Heart left ventricle (tissue), 16 donors: ENCODE measurements around the gene SCARF1. TPM values are rescaled to one million over a fixed set of nuclear protein-coding genes. Genes with fewer than 3 reads are reported as not detected.

Source experiments
- ATAC-seq, 4 donors: fragments of 200-7000 bp; cut with Tn5 transposase; one replicate each; pipeline ENCODE4 v1.9.1; 2020 to 2022; ENCODE audit warnings: moderate library complexity in 4 of 4, mild to moderate bottlenecking in 3 of 4, moderate number of reproducible peaks in 1 of 4
- DNase-seq, 5 donors: peaks; one replicate each; pipeline ENCODE4 v3.0.0-alpha.2; 2020
- H3K27ac ChIP-seq, 12 donors: fragments of 200-600 bp; sonication (generic) in 4 of 12; one replicate each; pipeline versions ENCODE4 v1.5.0 to v1.8.0; 2016 to 2022; ENCODE audit warnings: mild to moderate bottlenecking in 2 of 12
- H3K27me3 ChIP-seq, 9 donors: fragments of 200-600 bp; sonication (generic) in 2 of 9; one replicate each; pipeline versions ENCODE4 v1.5.1 to v1.8.0; 2016 to 2022; ENCODE audit warnings: mild to moderate bottlenecking in 3 of 9
- H3K36me3 ChIP-seq, 9 donors: fragments of 200-600 bp; sonication (generic) in 2 of 9; one replicate each; pipeline versions ENCODE4 v1.5.0 to v1.8.0; 2018 to 2022; ENCODE audit warnings: mild to moderate bottlenecking in 2 of 9
- H3K4me1 ChIP-seq, 12 donors: fragments of 200-600 bp; sonication (generic) in 4 of 12; one replicate each; pipeline versions ENCODE4 v1.5.0 to v1.8.0; 2016 to 2022; ENCODE audit warnings: mild to moderate bottlenecking in 3 of 12
- H3K4me3 ChIP-seq, 12 donors: fragments of 200-600 bp; sonication (generic) in 4 of 12; one replicate each; pipeline versions ENCODE4 v1.5.0 to v1.8.0; 2017 to 2022; ENCODE audit warnings: mild to moderate bottlenecking in 9 of 12, moderate library complexity in 4 of 12
- H3K9me3 ChIP-seq, 12 donors: fragments of 200-600 bp; sonication (generic) in 4 of 12; one replicate each; pipeline versions ENCODE4 v1.5.0 to v1.8.0; 2016 to 2022; ENCODE audit warnings: mild to moderate bottlenecking in 1 of 12
- CTCF ChIP-seq, 12 donors: fragments of 200-600 bp; sonication (generic) in 4 of 12; IDR thresholded peaks; one replicate each; pipeline versions ENCODE4 v1.5.0 to v1.8.0; 2018 to 2022; ENCODE audit warnings: antibody characterized with exemption in 12 of 12, mild to moderate bottlenecking in 5 of 12
- POLR2A ChIP-seq, 2 donors: fragments of 450-650 bp; IDR thresholded peaks; one replicate each; pipeline ENCODE4 v1.6.1; 2017; ENCODE audit warnings: antibody characterized with exemption in 2 of 2, mild to moderate bottlenecking in 2 of 2, moderate library complexity in 2 of 2
- WGBS, 4 donors: extraction: QIAGEN DNeasy Blood & Tissue Kit in 2 of 4; methylation state at CpG; one replicate each; pipeline versions ENCODE4 v1.1.5 to v1.1.7; 2013 to 2018; 5-methylcytosine and 5-hydroxymethylcytosine counted together
- intact Hi-C, 10 donors: fragments of 100-400 bp; cut with DNase I; formaldehyde crosslinking; loops; one replicate each; pipeline versions ENCODE4 v1.11.1 to v1.14.2; 2022
- polyA plus RNA-seq, 2 donors: library from polyadenylated mRNA; stranded (reverse); fragments of 200-250 nt; gene quantifications; one replicate each; pipeline ENCODE4 v1.2.3, GENCODE V29; 2013
- total RNA-seq, 9 donors: library from RNA; depleted of rRNA in 2 of 9; stranded (reverse); fragments of >200 nt in 2 of 9; fragmentation: NEBNext Ultra II Directional in 3 of 9; extraction: Animal tissue kit (Norgen Biotek cat#: 25700) in 3 of 9; gene quantifications; one replicate each; pipeline versions ENCODE4 v1.1.0 to v1.2.4, GENCODE V29; 2016 to 2023
- donor health status: ischemic (EF 13 %, LVEDD 7.1; RV severe dilation, severe dysfunction).
- donor health status: healthy with polysubstance abuse.
- donor health status: DM: no; HTN: yes; CAD: no.
- donor health status: DM: no; HTN: no; CAD: no.
- donor health status: ischemic (EF 25% LVEDD 6.9; RV normal size, moderate dysfunction).
- donor health status: ischemic (EF 25% LVEDD 5.7; RV mildly dilated, moderate dysfunction).
- donor health status: healthy.
- donor health status: DM: yes; HTN: yes; CAD: no.
- donor health status: ischemic (EF 35%, LVEDD 5.7; RV mildly dilated, moderate dysfunction).
- donor health status: nonischemic (EF 11% LVEDD 7.7; RV severe dilation, severe dysfunction).
- donor health status: DM: yes; HTN: yes; CAD: no.
- donor health status: PGD.
- donor health status: ischemic (EF 29% LVEDD 5.4; RV normal size, mild dysfunction).
- donor health status: nonischemic (EF 23%, LVEDD 6.1; RV moderate dilation, normal function).

The SCARF1 gene
- total and polyA plus RNA-seq, 11 donors, result 7.4 to 25.9 (median 12.4) TPM

GRCh38 chr17:1640329-1641064 lies 5.0 kb downstream of the SCARF1 start:
- ATAC-seq (peak; percentile 16 to 49 (median 38)), DNase-seq (peak in 3 of 5 donors; percentile 52 to 69 (median 67))
- Histone ChIP-seq H3K27me3 (no peaks in the 10 kb centered on the region), H3K27ac (peak overlapping the region in 4 of 12 donors; percentile 15 to 37 (median 24)), H3K4me3 (no peak overlapping the region), H3K9me3 (no peaks in the 10 kb centered on the region), H3K4me1 (peaks cover 0 to 39% (median 16%) of the 10 kb centered on the region in 12 donors), H3K36me3 (peaks cover 0 to 38% (median 30%) of the 10 kb centered on the region in 9 donors)
- intact Hi-C loops, result loop anchor here in 3 of 10 donors (10.0 kb wide), 2 partner anchors 156 to 376 kb away; no protein-coding TSS in a partner anchor
- TF ChIP-seq CTCF (IDR thresholded peaks at IDR 0.05) (no peak), POLR2A (IDR thresholded peaks at IDR 0.05) (no peak)
- 63 to 81% (median 75%) methylated on average over 18 to 23 of the region's 23 CpGs for WGBS, 4 donors

GRCh38 chr17:1639549-1640180 lies 5.9 kb downstream of the SCARF1 start:
- intact Hi-C loops, result loop anchor here in 3 of 10 donors (10.0 kb wide), 3 partner anchors 155 to 375 kb away; no protein-coding TSS in a partner anchor
- peak in 1 of 5 donors; percentile 47 for DNase-seq
- TF ChIP-seq CTCF (IDR thresholded peaks at IDR 0.05) (no peak), POLR2A (IDR thresholded peaks at IDR 0.05) (no peak)
- no peaks in the 10 kb centered on the region for H3K9me3 ChIP-seq
- H3K4me3 ChIP-seq, result no peak overlapping the region
- peak overlapping the region in 1 of 12 donors; percentile 25 for H3K27ac ChIP-seq
- peaks cover 0 to 31% (median 12%) of the 10 kb centered on the region in 12 donors for H3K4me1 ChIP-seq
- H3K27me3 ChIP-seq, result no peaks in the 10 kb centered on the region
- ATAC-seq, result no peak
- WGBS, 4 donors, result 70 to 82% (median 80%) methylated on average over 5 to 11 of the region's 11 CpGs
- peaks cover 0 to 46% (median 37%) of the 10 kb centered on the region in 9 donors for H3K36me3 ChIP-seq

- DNase-seq, result peak in 1 of 5 donors; percentile 49
- intact Hi-C loops, result loop anchor here in 1 of 10 donors (10.0 kb wide), 1 partner anchor 274 kb away; no protein-coding TSS in a partner anchor
- no peak for ATAC-seq
- Histone ChIP-seq H3K4me1 (peaks cover 0 to 22% (median 5%) of the 10 kb centered on the region in 12 donors), H3K9me3 (no peaks in the 10 kb centered on the region), H3K4me3 (no peak overlapping the region), H3K27me3 (no peaks in the 10 kb centered on the region), H3K36me3 (peaks cover 0 to 50% (median 39%) of the 10 kb centered on the region in 9 donors), H3K27ac (no peak overlapping the region)
- TF ChIP-seq POLR2A (IDR thresholded peaks at IDR 0.05), result no peak
- no peak for TF ChIP-seq CTCF (IDR thresholded peaks at IDR 0.05)
- WGBS, 4 donors, result 67 to 79% (median 75%) methylated on average over 7 to 19 of the region's 19 CpGs
Observed at GRCh38 chr17:1638624-1639300, 6.8 kb downstream of the SCARF1 start.
